B cell (primary cell): Measurements from ENCODE around the gene ST6GAL2. TPM values are rescaled to one million over a fixed set of nuclear protein-coding genes. Genes with fewer than 3 reads are reported as not detected.

Experiments used
- ATAC-seq: fragments of 200-7000 bp; cut with Tn5 transposase; one replicate; pipeline ENCODE4 v1.10.0; 2021; ENCODE audit warnings: low read depth, mild to moderate bottlenecking, moderate number of reproducible peaks, moderate library complexity
- CTCF ChIA-PET: fragments of 350-600 bp; sonication (Branson Sonifier 250); formaldehyde crosslinking; loops from one replicate; lab custom pipeline; 2021; ENCODE audit warnings: antibody characterized with exemption, inconsistent platforms; lab: Charles Lee
- POLR2A ChIA-PET: fragments of 350-600 bp; sonication (Branson Sonifier 250); formaldehyde crosslinking; loops from one replicate; lab custom pipeline; 2021; ENCODE audit warnings: antibody characterized with exemption; lab: Charles Lee
- DNase-seq: peaks from one replicate; pipeline ENCODE4 v3.0.0; 2013
- H2AFZ ChIP-seq: 2 replicates; pipeline ENCODE4 v1.6.1; 2012; ENCODE audit warnings: mild to moderate bottlenecking, low read depth, low read length; ENCODE audit not compliant: insufficient read depth, poor library complexity, severe bottlenecking
- H3K27ac ChIP-seq, 2 donors: 1 replicate in 1 of 2; 2 replicates in 1 of 2; pipeline ENCODE4 v1.5.1; 2012 to 2013; ENCODE audit warnings: low read length in 2 of 2, mild to moderate bottlenecking in 2 of 2, moderate library complexity in 1 of 2
- H3K27me3 ChIP-seq, 4 experiments: fragments of 200-600 bp in 1 of 4; sonication (generic) in 1 of 4; replicated peaks in 1 of 4; 1 replicate in 2 of 4; 2 replicates in 2 of 4; pipeline versions ENCODE4 v1.6.1 to v1.7.0; 2013 to 2016; ENCODE audit warnings: low read length in 3 of 4, mild to moderate bottlenecking in 2 of 4, mixed read lengths in 1 of 4, moderate library complexity in 1 of 4; ENCODE audit not compliant: insufficient read depth in 4 of 4, control insufficient read depth in 3 of 4; ENCODE audit errors: control extremely low read depth in 1 of 4
- H3K36me3 ChIP-seq, 2 experiments: replicated peaks in 1 of 2; 1 replicate in 1 of 2; 2 replicates in 1 of 2; pipeline versions ENCODE4 v1.6.1 to v1.7.1; 2013; ENCODE audit warnings: low read length in 1 of 2; ENCODE audit not compliant: insufficient read depth in 2 of 2, control insufficient read depth in 1 of 2; ENCODE audit errors: control extremely low read depth in 1 of 2, extremely low read depth in 1 of 2
- H3K4me1 ChIP-seq, 2 donors: fragments of 200-600 bp in 1 of 2; sonication (generic) in 1 of 2; 1 replicate in 1 of 2; 2 replicates in 1 of 2; pipeline versions ENCODE4 v1.5.1 to v1.6.1; 2013 to 2017; ENCODE audit warnings: low read length in 2 of 2; ENCODE audit not compliant: control insufficient read depth in 2 of 2, insufficient read depth in 2 of 2
- H3K4me2 ChIP-seq: replicated peaks from 2 replicates; pipeline ENCODE3; 2012; ENCODE audit warnings: mild to moderate bottlenecking, low read depth, low read length; ENCODE audit not compliant: poor library complexity, severe bottlenecking
- H3K4me3 ChIP-seq, 5 experiments: fragments of 200-600 bp in 1 of 5; sonication (generic) in 1 of 5; 1 replicate in 3 of 5; 2 replicates in 2 of 5; pipeline versions ENCODE4 v1.5.1 to v1.7.0; 2011 to 2016; ENCODE audit warnings: low read length in 4 of 5, mild to moderate bottlenecking in 4 of 5, low read depth in 2 of 5, control low read depth in 1 of 5, moderate library complexity in 1 of 5; ENCODE audit not compliant: insufficient read depth in 1 of 5; ENCODE audit errors: control extremely low read depth in 1 of 5, extremely low read depth in 1 of 5
- H3K79me2 ChIP-seq: fragments of 200-600 bp; sonication (generic); one replicate; pipeline ENCODE4 v1.6.0; 2016; ENCODE audit warnings: low read length; ENCODE audit not compliant: control insufficient read depth, insufficient read depth
- H3K9ac ChIP-seq: fragments of 200-600 bp; sonication (generic); 2 replicates; pipeline ENCODE4 v1.6.1; 2017; ENCODE audit warnings: mild to moderate bottlenecking, low read length, moderate library complexity
- H3K9me3 ChIP-seq, 3 donors: one replicate each; pipeline versions ENCODE4 v1.6.1 to v1.7.1; 2013; ENCODE audit warnings: low read length in 2 of 3; ENCODE audit not compliant: control insufficient read depth in 2 of 3, insufficient read depth in 1 of 3; ENCODE audit errors: control extremely low read depth in 1 of 3
- H4K20me1 ChIP-seq: 2 replicates; pipeline ENCODE4 v1.6.0; 2012; ENCODE audit warnings: mild to moderate bottlenecking, low read length; ENCODE audit not compliant: insufficient read depth, control insufficient read depth, poor library complexity, severe bottlenecking
- H3K27ac Mint-ChIP-seq: one replicate; pipeline ENCODE4 v1.8.0; 2021; ENCODE audit warnings: mixed read lengths
- H3K27me3 Mint-ChIP-seq: one replicate; pipeline ENCODE4 v1.8.0; 2021; ENCODE audit warnings: mixed read lengths
- H3K4me1 Mint-ChIP-seq: one replicate; pipeline ENCODE4 v1.8.0; 2021; ENCODE audit warnings: mixed read lengths
- H3K4me3 Mint-ChIP-seq: one replicate; pipeline ENCODE4 v1.8.0; 2021; ENCODE audit warnings: mixed read lengths
- H3K9me3 Mint-ChIP-seq: one replicate; pipeline ENCODE4 v1.8.0; 2022; ENCODE audit warnings: mixed read lengths; ENCODE audit not compliant: insufficient read depth
- EZH2 ChIP-seq: IDR thresholded peaks from 2 replicates; pipeline ENCODE4 v1.6.1; 2012; ENCODE audit warnings: borderline replicate concordance, low read depth, mild to moderate bottlenecking, moderate library complexity, low read length; ENCODE audit not compliant: insufficient read depth, poor library complexity, severe bottlenecking
- WGBS: methylation state at CpG from one replicate; pipeline ENCODE4 v1.1.5; 2013; ENCODE audit warnings: missing lambda C conversion rate; ENCODE audit not compliant: insufficient coverage; 5-methylcytosine and 5-hydroxymethylcytosine counted together
- intact Hi-C: fragments of 100-400 bp; cut with micrococcal nuclease; formaldehyde crosslinking; loops from one replicate; pipeline ENCODE4 v1.10.0; 2022
- polyA plus RNA-seq: library from polyadenylated mRNA; depleted of rRNA; stranded (reverse); fragments of >200 nt; gene quantifications from 2 replicates; pipeline ENCODE4 v1.2.3, GENCODE V29; 2012
- total RNA-seq, 2 donors: library from RNA; stranded (reverse); fragments of 120-200 nt in 1 of 2; gene quantifications; 1 replicate in 1 of 2; 2 replicates in 1 of 2; pipeline versions ENCODE4 v1.2.3 to v1.2.4, GENCODE V29; 2013 to 2022
- TF ChIP-seq, protein P1 (sequence below): fragments of 200-600 bp; IDR thresholded peaks from one replicate; pipeline ENCODE4 v1.8.0; 2022; ENCODE audit warnings: antibody characterized with exemption, mild to moderate bottlenecking

ST6GAL2 gene
- total and polyA plus RNA-seq, 2 donors (not counting 1 experiment from before 2014, with no cell fraction given): not detected

DNA sequence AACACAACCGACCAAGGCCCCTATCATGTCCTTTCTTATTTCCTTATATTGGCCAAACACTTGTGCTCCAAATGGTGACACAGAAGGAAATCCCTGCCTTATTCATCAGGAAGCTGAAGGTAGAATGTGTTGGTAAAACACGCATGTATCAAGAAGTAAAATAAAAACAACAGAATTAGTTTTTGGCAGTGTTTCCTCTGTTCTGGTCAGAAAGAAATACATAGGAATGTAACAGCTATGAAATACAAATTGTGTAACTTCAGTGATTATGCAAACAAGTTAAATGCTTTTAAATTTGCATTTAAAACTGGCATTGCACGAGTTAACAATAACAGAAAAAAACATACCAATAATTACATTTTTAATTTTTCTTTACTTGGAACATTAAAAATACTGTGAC, 19.3 kb downstream of the ST6GAL2 start:
- Histone ChIP-seq H3K27me3 (no peaks in the 10 kb centered on the region), H2AFZ (no peak overlapping the region), H3K4me3 (no peak overlapping the region), H3K36me3 (no peaks in the 10 kb centered on the region), H4K20me1 (no peaks in the 10 kb centered on the region), H3K4me2 (no peak overlapping the region), H3K9me3 (no peaks in the 10 kb centered on the region), H3K9ac (no peak overlapping the region), H3K27ac (no peak overlapping the region), H3K4me1 (no peaks in the 10 kb centered on the region), H3K79me2 (no peaks in the 10 kb centered on the region)
- no peak overlapping the region for H3K4me3 Mint-ChIP-seq
- H3K27ac Mint-ChIP-seq: no peak overlapping the region
- no peaks in the 10 kb centered on the region for H3K4me1 Mint-ChIP-seq
- POLR2A ChIA-PET: no interaction called here
- H3K9me3 Mint-ChIP-seq: no peaks in the 10 kb centered on the region
- DNase-seq: no peak
- CTCF ChIA-PET: no interaction called here
- intact Hi-C loops: no loop called here
- no peaks in the 10 kb centered on the region for H3K27me3 Mint-ChIP-seq
- no CpG with 5 or more reads among the region's 3 CpGs for WGBS
- no peak for TF ChIP-seq EZH2
- TF ChIP-seq, protein P1, sequence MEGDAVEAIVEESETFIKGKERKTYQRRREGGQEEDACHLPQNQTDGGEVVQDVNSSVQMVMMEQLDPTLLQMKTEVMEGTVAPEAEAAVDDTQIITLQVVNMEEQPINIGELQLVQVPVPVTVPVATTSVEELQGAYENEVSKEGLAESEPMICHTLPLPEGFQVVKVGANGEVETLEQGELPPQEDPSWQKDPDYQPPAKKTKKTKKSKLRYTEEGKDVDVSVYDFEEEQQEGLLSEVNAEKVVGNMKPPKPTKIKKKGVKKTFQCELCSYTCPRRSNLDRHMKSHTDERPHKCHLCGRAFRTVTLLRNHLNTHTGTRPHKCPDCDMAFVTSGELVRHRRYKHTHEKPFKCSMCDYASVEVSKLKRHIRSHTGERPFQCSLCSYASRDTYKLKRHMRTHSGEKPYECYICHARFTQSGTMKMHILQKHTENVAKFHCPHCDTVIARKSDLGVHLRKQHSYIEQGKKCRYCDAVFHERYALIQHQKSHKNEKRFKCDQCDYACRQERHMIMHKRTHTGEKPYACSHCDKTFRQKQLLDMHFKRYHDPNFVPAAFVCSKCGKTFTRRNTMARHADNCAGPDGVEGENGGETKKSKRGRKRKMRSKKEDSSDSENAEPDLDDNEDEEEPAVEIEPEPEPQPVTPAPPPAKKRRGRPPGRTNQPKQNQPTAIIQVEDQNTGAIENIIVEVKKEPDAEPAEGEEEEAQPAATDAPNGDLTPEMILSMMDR: no peak
- no peak for ATAC-seq

DNA sequence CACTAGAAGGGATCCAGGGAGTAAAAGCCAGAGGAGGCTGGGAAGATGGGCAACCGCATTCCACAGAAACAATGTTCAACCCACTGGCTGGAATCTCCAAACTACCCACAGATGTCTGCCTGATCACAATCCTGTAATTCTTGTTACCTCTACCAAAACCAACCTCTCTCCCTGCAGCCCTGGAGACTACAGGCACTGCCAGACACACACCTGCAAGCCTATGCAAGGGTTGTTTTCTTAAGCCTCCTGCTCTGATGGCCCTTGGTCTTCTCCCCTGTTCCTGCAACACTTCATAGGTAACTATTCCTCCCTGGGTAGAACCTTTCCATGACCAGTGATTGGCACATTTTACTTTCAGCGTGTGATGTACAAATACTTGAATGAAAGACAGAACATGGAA, 21.9 kb downstream of the ST6GAL2 start:
- Mint-ChIP-seq H3K9me3 (peaks cover 6% of the 10 kb centered on the region), H3K27me3 (no peaks in the 10 kb centered on the region), H3K4me3 (no peak overlapping the region), H3K4me1 (no peaks in the 10 kb centered on the region), H3K27ac (no peak overlapping the region)
- peaks cover 0 to 3% (median 0%) of the 10 kb centered on the region in 3 donors for H3K9me3 ChIP-seq
- H3K4me2 ChIP-seq: no peak overlapping the region
- no peak overlapping the region for H2AFZ ChIP-seq
- no peaks in the 10 kb centered on the region for H3K27me3 ChIP-seq
- no peak overlapping the region for H3K9ac ChIP-seq
- H3K79me2 ChIP-seq: no peaks in the 10 kb centered on the region
- no peak overlapping the region for H3K4me3 ChIP-seq
- intact Hi-C loops: no loop called here
- 95% methylated on average over 2 of the region's 2 CpGs for WGBS
- POLR2A ChIA-PET: no interaction called here
- H4K20me1 ChIP-seq: no peaks in the 10 kb centered on the region
- H3K27ac ChIP-seq: no peak overlapping the region
- ATAC-seq (no peak), DNase-seq (no peak)
- CTCF ChIA-PET: no interaction called here
- H3K4me1 ChIP-seq: no peaks in the 10 kb centered on the region
- TF ChIP-seq EZH2: no peak
- TF ChIP-seq, protein P1: no peak
- H3K36me3 ChIP-seq: no peaks in the 10 kb centered on the region
